Suppressor macrophage (primary cell): ENCODE measurements around the gene DSC2.

ENCODE experiments used
- DNase-seq, 4 experiments: peaks; one replicate each; pipeline ENCODE4 v3.0.0-alpha.2; 2020 to 2022

Gene DSC2

GRCh38 chr18:31097666-31098065 is 4.6 kb downstream of the DSC2 start:
- no peak for DNase-seq

- no peak for DNase-seq
Observed at GRCh38 chr18:31093880-31094279, 8.3 kb downstream of the DSC2 start.

- DNase-seq, result no peak
Observed at GRCh38 chr18:31093294-31093693, 8.9 kb downstream of the DSC2 start.

GRCh38 chr18:31091350-31091749 is 10.9 kb downstream of the DSC2 start:
- no peak for DNase-seq

- DNase-seq, result no peak
Observed at GRCh38 chr18:31088532-31088931, 13.7 kb downstream of the DSC2 start.

- peak; percentile 24 to 77 (median 52) for DNase-seq
Observed at GRCh38 chr18:31079973-31080372, 22.2 kb downstream of the DSC2 start.

GRCh38 chr18:31077878-31078277 is 24.3 kb downstream of the DSC2 start:
- peak; percentile 44 to 71 (median 64) for DNase-seq

- no peak for DNase-seq
Observed at GRCh38 chr18:31072175-31072574, 30.0 kb downstream of the DSC2 start.

- DNase-seq, result no peak
Observed at GRCh38 chr18:31070206-31070605, 32.0 kb downstream of the DSC2 start.

GRCh38 chr18:31066266-31066665 is 36.0 kb downstream of the DSC2 start:
- no peak for DNase-seq

- DNase-seq, result no peak
Observed at GRCh38 chr18:31065036-31065773, 37.0 kb downstream of the DSC2 start.

GRCh38 chr18:31064130-31064529 is 38.1 kb downstream of the DSC2 start:
- no peak for DNase-seq

GRCh38 chr18:31061945-31062344 is 40.3 kb downstream of the DSC2 start:
- DNase-seq, result no peak

- DNase-seq, result no peak
Observed at GRCh38 chr18:31058897-31059296, 43.3 kb downstream of the DSC2 start.

- DNase-seq, result no peak
Observed at GRCh38 chr18:31057917-31058316, 44.3 kb downstream of the DSC2 start.

- no peak for DNase-seq
Observed at GRCh38 chr18:31057051-31057450, 45.2 kb downstream of the DSC2 start.

- DNase-seq, result no peak
Observed at GRCh38 chr18:31056296-31056695, 45.9 kb downstream of the DSC2 start.

GRCh38 chr18:31050635-31051034 is 51.6 kb downstream of the DSC2 start:
- no peak for DNase-seq

GRCh38 chr18:31049189-31049588 is 53.0 kb downstream of the DSC2 start:
- no peak for DNase-seq

- DNase-seq, result no peak
Observed at GRCh38 chr18:31048216-31048615, 54.0 kb downstream of the DSC2 start.

GRCh38 chr18:31046916-31047315 is 55.3 kb downstream of the DSC2 start:
- DNase-seq, result no peak

GRCh38 chr18:31045599-31045998 is 56.6 kb downstream of the DSC2 start:
- DNase-seq, result no peak

GRCh38 chr18:31044926-31045325 is 57.3 kb downstream of the DSC2 start:
- DNase-seq, result no peak

- DNase-seq, result no peak
Observed at GRCh38 chr18:31043709-31044108, 58.5 kb downstream of the DSC2 start.
